A673 (cell line): ENCODE measurements around the gene IL22RA1. TPM values are rescaled to one million over a fixed set of nuclear protein-coding genes. Genes with fewer than 3 reads are reported as not detected.

Experiments used
- BruUV-seq: library from RNA; stranded (reverse); fragments of 400-500 nt; replicated peaks from 2 replicates; lab custom pipeline; 2021; lab: Mats Ljungman, UMichigan
- CTCF ChIA-PET: fragments of 300-600 bp; sonication (Branson Sonifier 250); formaldehyde crosslinking; loops from one replicate; lab custom pipeline; 2022; ENCODE audit warnings: antibody characterized with exemption; lab: Charles Lee
- POLR2A ChIA-PET: fragments of 300-600 bp; sonication (Branson Sonifier 250); formaldehyde crosslinking; loops from one replicate; lab custom pipeline; 2022; ENCODE audit warnings: antibody characterized with exemption; ENCODE audit not compliant: low non-redundant PET; lab: Charles Lee
- DNase-seq: peaks from one replicate; pipeline ENCODE4 v3.0.0-alpha.2; 2015; ENCODE audit warnings: low spot score
- H3K27ac ChIP-seq: fragments of 200-600 bp; sonication (generic); 2 replicates; pipeline ENCODE4 v1.5.1; 2016; ENCODE audit warnings: mixed run types, low read depth, mild to moderate bottlenecking, mixed read lengths, antibody characterized with exemption, low read length; ENCODE audit not compliant: poor library complexity, severe bottlenecking
- H3K27me3 ChIP-seq: fragments of 200-600 bp; sonication (generic); replicated peaks from 2 replicates; pipeline ENCODE4 v1.6.1; 2017; ENCODE audit warnings: mixed run types, low read depth, mild to moderate bottlenecking, mixed read lengths, antibody characterized with exemption, low read length; ENCODE audit not compliant: insufficient read depth, poor library complexity
- H3K36me3 ChIP-seq: fragments of 200-600 bp; sonication (generic); 2 replicates; pipeline ENCODE4 v1.6.1; 2016; ENCODE audit warnings: mixed run types, mild to moderate bottlenecking, mixed read lengths, antibody characterized with exemption, low read length; ENCODE audit not compliant: insufficient read depth, poor library complexity, severe bottlenecking
- H3K4me1 ChIP-seq: fragments of 200-600 bp; sonication (generic); 2 replicates; pipeline ENCODE4 v1.6.1; 2017; ENCODE audit warnings: mixed run types, mild to moderate bottlenecking, mixed read lengths, antibody characterized with exemption, low read length; ENCODE audit not compliant: insufficient read depth, poor library complexity, severe bottlenecking
- H3K4me3 ChIP-seq: fragments of 200-600 bp; sonication (generic); 2 replicates; pipeline ENCODE4 v1.5.1; 2016; ENCODE audit warnings: low read depth, mixed run types, mild to moderate bottlenecking, mixed read lengths, low read length; ENCODE audit not compliant: poor library complexity, severe bottlenecking
- H3K9me3 ChIP-seq: fragments of 200-600 bp; sonication (generic); 2 replicates; pipeline ENCODE4 v1.6.1; 2016; ENCODE audit warnings: mixed run types, low read depth, mild to moderate bottlenecking, mixed read lengths, antibody characterized with exemption, low read length; ENCODE audit not compliant: poor library complexity, severe bottlenecking
- CTCF ChIP-seq: fragments of 300-800, 200-600 bp; sonication (generic); conservative IDR thresholded peaks from 2 replicates; pipeline ENCODE4 v1.5.1; 2017; ENCODE audit warnings: low read depth, mild to moderate bottlenecking, antibody characterized with exemption, low read length, moderate library complexity, mixed read lengths
- EZH2 ChIP-seq: fragments of 200-600 bp; sonication (generic); IDR thresholded peaks from 2 replicates; pipeline ENCODE4 v1.6.1; 2017; ENCODE audit warnings: borderline replicate concordance, low read depth, mild to moderate bottlenecking, mixed read lengths, antibody characterized with exemption, low read length; ENCODE audit not compliant: poor library complexity, severe bottlenecking
- intact Hi-C: fragments of 100-400 bp; cut with micrococcal nuclease; formaldehyde crosslinking; loops from one replicate; pipeline ENCODE4 v1.10.0; 2022; ENCODE audit not compliant: unreplicated experiment
- total RNA-seq: library from RNA; stranded (reverse); gene quantifications from 2 replicates; pipeline ENCODE4 v1.2.3, GENCODE V29; 2021

IL22RA1 gene
- total RNA-seq, 1 experiment from 2014 or later: 0.24 TPM

- Histone ChIP-seq H3K27ac (no peak overlapping the region), H3K36me3 (no peaks in the 10 kb centered on the region), H3K4me3 (no peak overlapping the region), H3K9me3 (no peaks in the 10 kb centered on the region), H3K4me1 (no peaks in the 10 kb centered on the region), H3K27me3 (no peaks in the 10 kb centered on the region)
- ChIA-PET CTCF (no interaction called here), POLR2A (no interaction called here)
- TF ChIP-seq EZH2 (no peak), CTCF (no peak)
- BruUV-seq: no TSS peak
- DNase-seq: no peak
- intact Hi-C loops: no loop called here
Observed at GRCh38 chr1:24178407-24178806, 35.5 kb upstream of the IL22RA1 start.

DNA sequence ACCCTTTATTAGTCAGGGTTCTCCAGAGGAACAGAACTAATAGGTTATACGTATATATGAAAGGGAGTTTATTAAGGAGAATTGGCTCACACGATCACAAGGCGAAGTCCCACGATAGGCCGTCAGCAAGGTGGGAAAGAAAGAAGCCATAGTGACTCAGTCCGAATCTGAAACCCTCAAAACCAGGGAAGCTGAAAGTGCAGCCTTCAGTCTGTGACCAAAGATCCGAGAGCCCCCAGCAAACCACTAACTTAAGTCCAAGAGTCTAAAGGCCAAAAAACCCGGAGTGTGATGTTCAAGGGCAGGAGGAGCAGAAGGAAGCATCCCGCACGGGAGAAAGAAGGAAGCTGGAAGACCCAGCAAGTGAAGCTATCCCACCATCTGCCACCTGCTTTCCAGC is 34.2 kb upstream of the IL22RA1 start:
- BruUV-seq: no TSS peak
- POLR2A ChIA-PET: no interaction called here
- Histone ChIP-seq H3K36me3 (no peaks in the 10 kb centered on the region), H3K27ac (no peak overlapping the region), H3K4me1 (no peaks in the 10 kb centered on the region), H3K4me3 (no peak overlapping the region), H3K9me3 (no peaks in the 10 kb centered on the region), H3K27me3 (no peaks in the 10 kb centered on the region)
- intact Hi-C loops: no loop called here
- DNase-seq: no peak
- TF ChIP-seq CTCF: no peak
- TF ChIP-seq EZH2: no peak
- CTCF ChIA-PET: no interaction called here

GRCh38 chr1:24175033-24175755 is 32.3 kb upstream of the IL22RA1 start:
- no peak for DNase-seq
- BruUV-seq: no TSS peak
- H3K4me1 ChIP-seq: no peaks in the 10 kb centered on the region
- no peak overlapping the region for H3K4me3 ChIP-seq
- ChIA-PET CTCF (no interaction called here), POLR2A (no interaction called here)
- H3K9me3 ChIP-seq: no peaks in the 10 kb centered on the region
- TF ChIP-seq CTCF (no peak), EZH2 (no peak)
- H3K36me3 ChIP-seq: no peaks in the 10 kb centered on the region
- intact Hi-C loops: no loop called here
- H3K27me3 ChIP-seq: no peaks in the 10 kb centered on the region
- H3K27ac ChIP-seq: no peak overlapping the region
